Peyer's patch (tissue), 4 donors: ENCODE results near the gene RTN4IP1. TPM values are rescaled to one million over a fixed set of nuclear protein-coding genes. Genes with fewer than 3 reads are reported as not detected.
"Not testable (repeated sequence)": the region's sequence is repeated elsewhere in the genome, so short reads cannot be mapped to it uniquely, and the experiment has no call there.

Source experiments
- DNase-seq, 3 donors: peaks; one replicate each; pipeline ENCODE4 v3.0.0-alpha.2; 2017 to 2019
- H3K27ac ChIP-seq, 4 donors: fragments of 200-600 bp; sonication (generic); one replicate each; pipeline ENCODE4 v1.5.1; 2016 to 2019
- H3K27me3 ChIP-seq, 2 donors: fragments of 200-600 bp; sonication (generic); one replicate each; pipeline ENCODE4 v1.5.1; 2019
- H3K36me3 ChIP-seq, 3 donors: fragments of 200-600 bp; sonication (generic); one replicate each; pipeline ENCODE4 v1.5.1; 2016 to 2019
- H3K4me1 ChIP-seq, 4 donors: fragments of 200-600 bp; sonication (generic); one replicate each; pipeline ENCODE4 v1.5.1; 2016 to 2019
- H3K4me3 ChIP-seq, 4 donors: fragments of 200-600 bp; sonication (generic); 1 replicate in 3 of 4; 2 replicates in 1 of 4; pipeline ENCODE4 v1.5.1; 2016 to 2019; ENCODE audit warnings: mild to moderate bottlenecking in 1 of 4
- H3K9me3 ChIP-seq, 4 donors: fragments of 200-600 bp; sonication (generic); one replicate each; pipeline ENCODE4 v1.5.1; 2016 to 2019; ENCODE audit warnings: mild to moderate bottlenecking in 1 of 4
- CTCF ChIP-seq, 6 experiments: fragments of 450-650 bp in 4 of 6; fragments of 200-600 bp in 2 of 6; sonication (generic) in 1 of 6; IDR thresholded peaks; one replicate each; pipeline ENCODE4 v1.5.1; 2017 to 2019; ENCODE audit warnings: antibody characterized with exemption in 6 of 6, mild to moderate bottlenecking in 3 of 6, moderate library complexity in 1 of 6
- POLR2A ChIP-seq, 2 donors: fragments of 450-650 bp; IDR thresholded peaks; one replicate each; pipeline ENCODE4 v1.5.1; 2017; ENCODE audit warnings: antibody characterized with exemption in 2 of 2, mild to moderate bottlenecking in 2 of 2, moderate library complexity in 2 of 2
- total RNA-seq, 4 donors: library from RNA; depleted of rRNA; stranded (reverse); fragments of >200 nt; gene quantifications; one replicate each; pipeline ENCODE4 v1.1.0, GENCODE V29; 2016

Gene RTN4IP1
- total RNA-seq, 4 donors from 2014 or later, result 4.1 to 6.3 (median 5.1) TPM

- TF ChIP-seq POLR2A (IDR thresholded peaks at IDR 0.05) (no peak), CTCF (IDR thresholded peaks at IDR 0.05) (no peak)
- no peaks in the 10 kb centered on the region for H3K36me3 ChIP-seq
- H3K4me3 ChIP-seq, result no peak overlapping the region
- no peaks in the 10 kb centered on the region for H3K27me3 ChIP-seq
- no peaks in the 10 kb centered on the region for H3K9me3 ChIP-seq
- no peak for DNase-seq
- H3K4me1 ChIP-seq, result peaks cover 0 to 7% (median 0%) of the 10 kb centered on the region in 4 donors
- H3K27ac ChIP-seq, result no peak overlapping the region
Measured at GRCh38 chr6:106634565-106634964, 5.3 kb upstream of the RTN4IP1 start.

GRCh38 chr6:106631346-106631745 lies 2.0 kb upstream of the RTN4IP1 start:
- Histone ChIP-seq H3K36me3 (no peaks in the 10 kb centered on the region), H3K4me1 (peaks cover 0 to 15% (median 0%) of the 10 kb centered on the region in 4 donors), H3K27ac (peak overlapping the region in 1 of 4 donors; percentile 53), H3K27me3 (no peaks in the 10 kb centered on the region), H3K4me3 (no peak overlapping the region), H3K9me3 (no peaks in the 10 kb centered on the region)
- no peak for TF ChIP-seq POLR2A (IDR thresholded peaks at IDR 0.05)
- no peak for TF ChIP-seq CTCF (IDR thresholded peaks at IDR 0.05)
- no peak for DNase-seq

- Histone ChIP-seq H3K36me3 (no peaks in the 10 kb centered on the region), H3K27me3 (no peaks in the 10 kb centered on the region), H3K9me3 (no peaks in the 10 kb centered on the region), H3K4me1 (peaks cover 0 to 15% (median 0%) of the 10 kb centered on the region in 4 donors), H3K4me3 (peak overlapping the region in 3 of 4 donors; percentile 68 to 86 (median 72)), H3K27ac (peak overlapping the region in 3 of 4 donors; percentile 74 to 87 (median 78))
- no peak for DNase-seq
- TF ChIP-seq POLR2A (IDR thresholded peaks at IDR 0.05) (no peak), CTCF (IDR thresholded peaks at IDR 0.05) (no peak)
Measured at GRCh38 chr6:106630366-106630765, 1.1 kb upstream of the RTN4IP1 start.

- H3K4me3 ChIP-seq, result peak overlapping the region; percentile 68 to 94 (median 79)
- no peaks in the 10 kb centered on the region for H3K27me3 ChIP-seq
- no peaks in the 10 kb centered on the region for H3K9me3 ChIP-seq
- no peaks in the 10 kb centered on the region for H3K36me3 ChIP-seq
- no peak for TF ChIP-seq CTCF (IDR thresholded peaks at IDR 0.05)
- no peak for TF ChIP-seq POLR2A (IDR thresholded peaks at IDR 0.05)
- peaks cover 0 to 15% (median 0%) of the 10 kb centered on the region in 4 donors for H3K4me1 ChIP-seq
- peak overlapping the region; percentile 74 to 87 (median 76) for H3K27ac ChIP-seq
- no peak for DNase-seq
Measured at GRCh38 chr6:106629859-106630163, 513 bp upstream of the RTN4IP1 start.

- Histone ChIP-seq H3K27ac (peak overlapping the region; percentile 74 to 87 (median 76)), H3K27me3 (no peaks in the 10 kb centered on the region), H3K4me3 (peak overlapping the region; percentile 68 to 94 (median 79)), H3K9me3 (no peaks in the 10 kb centered on the region), H3K4me1 (peaks cover 0 to 15% (median 0%) of the 10 kb centered on the region in 4 donors), H3K36me3 (no peaks in the 10 kb centered on the region)
- DNase-seq, result no peak
- TF ChIP-seq CTCF (IDR thresholded peaks at IDR 0.05) (no peak), POLR2A (IDR thresholded peaks at IDR 0.05) (no peak)
Measured at GRCh38 chr6:106628658-106629102, 618 bp downstream of the RTN4IP1 start.

GRCh38 chr6:106627760-106628159 lies 1.5 kb downstream of the RTN4IP1 start:
- peak overlapping the region in 1 of 4 donors; percentile 87 for H3K27ac ChIP-seq
- H3K4me3 ChIP-seq, H3K9me3 ChIP-seq, H3K36me3 ChIP-seq, DNase-seq, H3K27me3 ChIP-seq: not testable (repeated sequence)
- H3K4me1 ChIP-seq, result peaks cover 0 to 15% (median 0%) of the 10 kb centered on the region in 4 donors
